Activated naive CD8-positive, alpha-beta T cell treated with anti-CD3 and anti-CD28 coated beads, Interleukin-2, amount 10 ng/mL, durations not matched to agents 7 days and 5 days (primary cell): ENCODE data around the gene HSPA8. TPM values are rescaled to one million over a fixed set of nuclear protein-coding genes. Genes with fewer than 3 reads are reported as not detected.
"Not testable (repeated sequence)": the region's sequence is repeated elsewhere in the genome, so short reads cannot be mapped to it uniquely, and the experiment has no call there.

ENCODE experiments used
- ATAC-seq: fragments of 150-1000 bp; cut with Tn5 transposase; one replicate; pipeline ENCODE4 v1.10.0; 2021; ENCODE audit warnings: low read depth, moderate library complexity
- POLR2A ChIA-PET: fragments of 350-600 bp; sonication (Branson Sonifier 250); formaldehyde crosslinking; loops from one replicate; lab custom pipeline; 2021; ENCODE audit warnings: antibody characterized with exemption; lab: Charles Lee
- DNase-seq: peaks from one replicate; pipeline ENCODE4 v3.0.0; 2021
- H3K27ac Mint-ChIP-seq: one replicate; pipeline ENCODE4 v1.8.0; 2022; ENCODE audit warnings: mild to moderate bottlenecking, mixed read lengths
- H3K27me3 Mint-ChIP-seq: one replicate; pipeline ENCODE4 v1.8.0; 2022; ENCODE audit warnings: mild to moderate bottlenecking, moderate library complexity, mixed read lengths
- H3K36me3 Mint-ChIP-seq: one replicate; pipeline ENCODE4 v1.8.0; 2021; ENCODE audit warnings: mild to moderate bottlenecking, mixed read lengths
- H3K4me1 Mint-ChIP-seq: one replicate; pipeline ENCODE4 v1.8.0; 2021; ENCODE audit warnings: mixed read lengths
- H3K4me3 Mint-ChIP-seq: one replicate; pipeline ENCODE4 v1.8.0; 2022; ENCODE audit warnings: mild to moderate bottlenecking, moderate library complexity, mixed read lengths
- H3K9me3 Mint-ChIP-seq: one replicate; pipeline ENCODE4 v1.8.0; 2021; ENCODE audit warnings: mixed read lengths
- total RNA-seq, 2 experiments: library from RNA; stranded (reverse); gene quantifications; one replicate each; pipeline ENCODE4 v1.2.3, GENCODE V29; 2021

The HSPA8 gene
- total RNA-seq, 2 experiments from 2014 or later = 1,098 to 1,132 TPM

GRCh38 chr11:123087657-123088056, 25.7 kb upstream of the HSPA8 start:
- Mint-ChIP-seq H3K4me1 (peaks cover 31% of the 10 kb centered on the region), H3K27ac (peak overlapping the region; percentile 92), H3K4me3 (peak overlapping the region; percentile 70)
- POLR2A ChIA-PET = interaction anchor here (0.6 to 12.6 kb wide), 6 partner anchors 13 to 486 kb away, joined by 3 to 178 read pairs (median 3); partner anchors contain the start of gene HSPA8
- ATAC-seq (peak; percentile 97), DNase-seq (peak; percentile 48)
- H3K9me3 Mint-ChIP-seq, H3K36me3 Mint-ChIP-seq, H3K27me3 Mint-ChIP-seq: not testable (repeated sequence)

- POLR2A ChIA-PET = interaction anchor here (0.9 to 12.6 kb wide), 2 partner anchors 21 to 23 kb away, joined by 3 to 178 read pairs; partner anchors contain the start of gene HSPA8
- Mint-ChIP-seq H3K27me3 (no peaks in the 10 kb centered on the region), H3K4me3 (peak overlapping the region; percentile 44), H3K36me3 (no peaks in the 10 kb centered on the region), H3K4me1 (peaks cover 31% of the 10 kb centered on the region), H3K27ac (peak overlapping the region; percentile 92), H3K9me3 (no peaks in the 10 kb centered on the region)
- DNase-seq = no peak
- ATAC-seq = no peak
Observed at GRCh38 chr11:123086305-123086704, 24.4 kb upstream of the HSPA8 start.

- no peak for ATAC-seq
- Mint-ChIP-seq H3K4me3 (no peak overlapping the region), H3K4me1 (peaks cover 31% of the 10 kb centered on the region), H3K27me3 (no peaks in the 10 kb centered on the region), H3K36me3 (no peaks in the 10 kb centered on the region), H3K9me3 (no peaks in the 10 kb centered on the region), H3K27ac (no peak overlapping the region)
- POLR2A ChIA-PET = interaction anchor here (0.7 to 12.6 kb wide), 2 partner anchors 20 to 416 kb away, joined by 5 to 178 read pairs; partner anchors contain the start of gene HSPA8
- DNase-seq = no peak
Observed at GRCh38 chr11:123085497-123085896, 23.6 kb upstream of the HSPA8 start.

- Mint-ChIP-seq H3K4me3 (no peak overlapping the region), H3K27ac (no peak overlapping the region), H3K4me1 (peaks cover 31% of the 10 kb centered on the region), H3K27me3 (no peaks in the 10 kb centered on the region), H3K36me3 (no peaks in the 10 kb centered on the region), H3K9me3 (no peaks in the 10 kb centered on the region)
- ATAC-seq (no peak), DNase-seq (no peak)
- POLR2A ChIA-PET = interaction anchor here (0.9 to 12.6 kb wide), 2 partner anchors 19 to 29 kb away, joined by 3 to 178 read pairs; partner anchors contain the start of gene HSPA8
Observed at GRCh38 chr11:123084454-123084853, 22.5 kb upstream of the HSPA8 start.

GRCh38 chr11:123083623-123084029, 21.7 kb upstream of the HSPA8 start:
- no peaks in the 10 kb centered on the region for H3K36me3 Mint-ChIP-seq
- ATAC-seq (no peak), DNase-seq (no peak)
- no peaks in the 10 kb centered on the region for H3K9me3 Mint-ChIP-seq
- H3K4me3 Mint-ChIP-seq = no peak overlapping the region
- peaks cover 31% of the 10 kb centered on the region for H3K4me1 Mint-ChIP-seq
- no peaks in the 10 kb centered on the region for H3K27me3 Mint-ChIP-seq
- POLR2A ChIA-PET = interaction anchor here (12.6 kb wide), 1 partner anchor 18 kb away, joined by 178 read pairs; the partner anchor contains the start of gene HSPA8
- no peak overlapping the region for H3K27ac Mint-ChIP-seq

GRCh38 chr11:123082977-123083376, 21.0 kb upstream of the HSPA8 start:
- no peak overlapping the region for H3K4me3 Mint-ChIP-seq

GRCh38 chr11:123080015-123080414, 18.1 kb upstream of the HSPA8 start:
- H3K27ac Mint-ChIP-seq = no peak overlapping the region
- no peak overlapping the region for H3K4me3 Mint-ChIP-seq

More at GRCh38 chr11:123082977-123083376, 21.0 kb upstream of the HSPA8 start:
- Mint-ChIP-seq H3K4me1 (peaks cover 27% of the 10 kb centered on the region), H3K27ac (no peak overlapping the region), H3K9me3 (no peaks in the 10 kb centered on the region), H3K27me3 (no peaks in the 10 kb centered on the region), H3K36me3 (no peaks in the 10 kb centered on the region)
- ATAC-seq (no peak), DNase-seq (no peak)
- POLR2A ChIA-PET = interaction anchor here (12.6 kb wide), 1 partner anchor 18 kb away, joined by 178 read pairs; the partner anchor contains the start of gene HSPA8

GRCh38 chr11:123076484-123076883, 14.5 kb upstream of the HSPA8 start:
- POLR2A ChIA-PET = interaction anchor here (1.3 kb wide), 1 partner anchor 14 kb away, joined by 3 read pairs; no protein-coding TSS in a partner anchor
- no peak overlapping the region for H3K27ac Mint-ChIP-seq
- no peak overlapping the region for H3K4me3 Mint-ChIP-seq
- DNase-seq (no peak), ATAC-seq (peak; percentile 38)
- H3K36me3 Mint-ChIP-seq = no peaks in the 10 kb centered on the region
- H3K9me3 Mint-ChIP-seq = no peaks in the 10 kb centered on the region
- peaks cover 23% of the 10 kb centered on the region for H3K4me1 Mint-ChIP-seq
- no peaks in the 10 kb centered on the region for H3K27me3 Mint-ChIP-seq

More at GRCh38 chr11:123080015-123080414, 18.1 kb upstream of the HSPA8 start:
- Mint-ChIP-seq H3K9me3 (no peaks in the 10 kb centered on the region), H3K4me1 (peaks cover 15% of the 10 kb centered on the region), H3K36me3 (no peaks in the 10 kb centered on the region), H3K27me3 (no peaks in the 10 kb centered on the region)
- POLR2A ChIA-PET = interaction anchor here (0.8 to 12.6 kb wide), 2 partner anchors 15 to 22 kb away, joined by 3 to 178 read pairs; partner anchors contain the start of gene HSPA8
- DNase-seq (no peak), ATAC-seq (no peak)

- no peaks in the 10 kb centered on the region for H3K27me3 Mint-ChIP-seq
- peaks cover 45% of the 10 kb centered on the region for H3K4me1 Mint-ChIP-seq
- POLR2A ChIA-PET = interaction anchor here (1.1 to 9.0 kb wide), 2 partner anchors 10 to 16 kb away, joined by 4 to 142 read pairs; partner anchors contain the start of gene HSPA8
- H3K9me3 Mint-ChIP-seq = no peaks in the 10 kb centered on the region
- H3K36me3 Mint-ChIP-seq = no peaks in the 10 kb centered on the region
- H3K27ac Mint-ChIP-seq = no peak overlapping the region
- no peak overlapping the region for H3K4me3 Mint-ChIP-seq
- DNase-seq (no peak), ATAC-seq (no peak)
Observed at GRCh38 chr11:123073343-123074057, 11.6 kb upstream of the HSPA8 start.

- Mint-ChIP-seq H3K36me3 (no peaks in the 10 kb centered on the region), H3K4me3 (no peak overlapping the region), H3K27me3 (no peaks in the 10 kb centered on the region), H3K27ac (no peak overlapping the region), H3K9me3 (no peaks in the 10 kb centered on the region), H3K4me1 (peaks cover 50% of the 10 kb centered on the region)
- DNase-seq = no peak
- POLR2A ChIA-PET = interaction anchor here (1.1 to 9.0 kb wide), 2 partner anchors 9 to 15 kb away, joined by 4 to 142 read pairs; partner anchors contain the start of gene HSPA8
- no peak for ATAC-seq
Observed at GRCh38 chr11:123072762-123073161, 10.8 kb upstream of the HSPA8 start.

- POLR2A ChIA-PET = interaction anchor here (1.1 to 9.0 kb wide), 2 partner anchors 9 to 15 kb away, joined by 4 to 142 read pairs; partner anchors contain the start of gene HSPA8
- no peak for DNase-seq
- Mint-ChIP-seq H3K27me3 (no peaks in the 10 kb centered on the region), H3K36me3 (no peaks in the 10 kb centered on the region), H3K27ac (no peak overlapping the region), H3K9me3 (no peaks in the 10 kb centered on the region), H3K4me1 (peaks cover 52% of the 10 kb centered on the region), H3K4me3 (no peak overlapping the region)
- no peak for ATAC-seq
Observed at GRCh38 chr11:123072332-123072761, 10.4 kb upstream of the HSPA8 start.

GRCh38 chr11:123069908-123070821, 8.2 kb upstream of the HSPA8 start:
- no peaks in the 10 kb centered on the region for H3K9me3 Mint-ChIP-seq
- peaks cover 57% of the 10 kb centered on the region for H3K4me1 Mint-ChIP-seq
- no peaks in the 10 kb centered on the region for H3K27me3 Mint-ChIP-seq
- no peak for DNase-seq
- ATAC-seq = peak; percentile 77
- H3K27ac Mint-ChIP-seq = peak overlapping the region; percentile 96
- POLR2A ChIA-PET = interaction anchor here (0.6 to 12.1 kb wide), 5 partner anchors 12 to 227 kb away, joined by 3 to 178 read pairs (median 5); partner anchors contain the start of gene HSPA8
- peaks cover 6% of the 10 kb centered on the region for H3K36me3 Mint-ChIP-seq
- H3K4me3 Mint-ChIP-seq = peak overlapping the region; percentile 87
